ENCODE data around the gene KATNIP.

Gene KATNIP

GRCh38 chr16:27583634-27584033, 33.7 kb downstream of the KATNIP start:
- no peak for DNase-seq (ENCODE audit: low spot score)

GRCh38 chr16:27585200-27585599, 35.3 kb downstream of the KATNIP start:
- DNase-seq (ENCODE audit: low spot score), result no peak

GRCh38 chr16:27586711-27587110, 36.8 kb downstream of the KATNIP start:
- DNase-seq (ENCODE audit: low spot score), result no peak

GRCh38 chr16:27588057-27588456, 38.1 kb downstream of the KATNIP start:
- DNase-seq (ENCODE audit: low spot score), result no peak

GRCh38 chr16:27591837-27592236, 41.9 kb downstream of the KATNIP start:
- DNase-seq (ENCODE audit: low spot score), result no peak

- no peak for DNase-seq (ENCODE audit: low spot score)
Measured at GRCh38 chr16:27595475-27595874, 45.5 kb downstream of the KATNIP start.

- DNase-seq (ENCODE audit: low spot score), result no peak
Measured at GRCh38 chr16:27595993-27596392, 46.0 kb downstream of the KATNIP start.

GRCh38 chr16:27596411-27596810, 46.5 kb downstream of the KATNIP start:
- no peak for DNase-seq (ENCODE audit: low spot score)

GRCh38 chr16:27597361-27597760, 47.4 kb downstream of the KATNIP start:
- DNase-seq (ENCODE audit: low spot score), result no peak

- DNase-seq (ENCODE audit: low spot score), result no peak
Measured at GRCh38 chr16:27598220-27598619, 48.3 kb downstream of the KATNIP start.

- DNase-seq (ENCODE audit: low spot score), result no peak
Measured at GRCh38 chr16:27598931-27599565, 49.1 kb downstream of the KATNIP start.

- no peak for DNase-seq (ENCODE audit: low spot score)
Measured at GRCh38 chr16:27599606-27600005, 49.7 kb downstream of the KATNIP start.

Measured in LoVo (cell line).